Esophagus muscularis mucosa (tissue), 4 donors: ENCODE results near the gene TOMM20. TPM values are rescaled to one million over a fixed set of nuclear protein-coding genes. Genes with fewer than 3 reads are reported as not detected.

Source experiments
- DNase-seq: peaks from one replicate; pipeline ENCODE4 v3.0.0-alpha.2; 2017; ENCODE audit errors: extremely low spot score
- H3K27ac ChIP-seq, 4 donors: fragments of 200-600 bp; sonication (generic); replicated peaks in 1 of 4; 1 replicate in 3 of 4; 2 replicates in 1 of 4; pipeline ENCODE4 v1.5.1; 2016 to 2019; ENCODE audit warnings: mild to moderate bottlenecking in 1 of 4
- H3K27me3 ChIP-seq, 4 donors: fragments of 200-600 bp; sonication (generic); one replicate each; pipeline versions ENCODE4 v1.5.1 to v1.6.0; 2016 to 2019
- H3K36me3 ChIP-seq, 4 donors: fragments of 200-600 bp; sonication (generic); one replicate each; pipeline ENCODE4 v1.5.1; 2016 to 2019
- H3K4me1 ChIP-seq, 4 donors: fragments of 200-600 bp; sonication (generic); one replicate each; pipeline ENCODE4 v1.5.1; 2016 to 2019
- H3K4me3 ChIP-seq, 4 donors: fragments of 200-600 bp; sonication (generic); 1 replicate in 2 of 4; 2 replicates in 2 of 4; pipeline ENCODE4 v1.5.1; 2016 to 2019; ENCODE audit warnings: mild to moderate bottlenecking in 4 of 4, moderate library complexity in 1 of 4
- H3K9me3 ChIP-seq, 4 donors: fragments of 200-600 bp; sonication (generic); 1 replicate in 3 of 4; 2 replicates in 1 of 4; pipeline ENCODE4 v1.5.1; 2016 to 2019
- CTCF ChIP-seq, 3 experiments: fragments of 200-600 bp in 2 of 3; fragments of 450-650 bp in 1 of 3; sonication (generic) in 2 of 3; IDR thresholded peaks; one replicate each; pipeline ENCODE4 v1.5.1; 2017 to 2019; ENCODE audit warnings: antibody characterized with exemption in 3 of 3, mild to moderate bottlenecking in 2 of 3, moderate library complexity in 1 of 3
- EP300 ChIP-seq: sonication (generic); formaldehyde crosslinking; IDR thresholded peaks from one replicate; pipeline ENCODE4 v1.6.1; 2017; ENCODE audit warnings: antibody characterized with exemption
- POLR2A ChIP-seq: fragments of 450-650 bp; IDR thresholded peaks from one replicate; pipeline ENCODE4 v1.6.1; 2017; ENCODE audit warnings: antibody characterized with exemption, moderate library complexity, mild to moderate bottlenecking, low read depth
- POLR2AphosphoS5 ChIP-seq, 2 donors: sonication (generic); formaldehyde crosslinking; IDR thresholded peaks; one replicate each; pipeline ENCODE4 v1.6.1; 2017; ENCODE audit warnings: antibody characterized with exemption in 2 of 2
- WGBS: methylation state at CpG from one replicate; pipeline ENCODE4 v1.1.5; 2018; 5-methylcytosine and 5-hydroxymethylcytosine counted together
- intact Hi-C: fragments of 100-400 bp; cut with DNase I; formaldehyde crosslinking; loops from one replicate; pipeline ENCODE4 v1.15.1; 2023
- total RNA-seq, 4 donors: library from RNA; depleted of rRNA; stranded (reverse); fragments of >200 nt; gene quantifications; one replicate each; pipeline versions ENCODE4 v1.1.0 to v1.2.1, GENCODE V29; 2016

The TOMM20 gene
- total RNA-seq, 4 donors from 2014 or later = 59.7 to 94.3 (median 86.3) TPM

- TF ChIP-seq EP300 (no peak), POLR2A (no peak), POLR2AphosphoS5 (IDR thresholded peaks at IDR 0.05) (no peak), CTCF (IDR thresholded peaks at IDR 0.05) (no peak)
- peaks cover 0 to 8% (median 2%) of the 10 kb centered on the region in 4 donors for H3K4me1 ChIP-seq
- H3K27ac ChIP-seq = no peak overlapping the region
- intact Hi-C loops = no loop called here
- no peaks in the 10 kb centered on the region for H3K27me3 ChIP-seq
- DNase-seq = no peak
- no peak overlapping the region for H3K4me3 ChIP-seq
- H3K36me3 ChIP-seq = peaks cover 31 to 98% (median 88%) of the 10 kb centered on the region in 4 donors
- no peaks in the 10 kb centered on the region for H3K9me3 ChIP-seq
These were observed 23.6 kb upstream of the TOMM20 start for GRCh38 chr1:235152235-235152634.

GRCh38 chr1:235151033-235151432 lies 22.4 kb upstream of the TOMM20 start:
- WGBS = 90% methylated on average over 2 of the region's 2 CpGs
- no peaks in the 10 kb centered on the region for H3K4me1 ChIP-seq
- no peak overlapping the region for H3K4me3 ChIP-seq
- H3K27me3 ChIP-seq = no peaks in the 10 kb centered on the region
- intact Hi-C loops = no loop called here
- H3K27ac ChIP-seq = no peak overlapping the region
- no peaks in the 10 kb centered on the region for H3K9me3 ChIP-seq
- peaks cover 40 to 98% (median 88%) of the 10 kb centered on the region in 4 donors for H3K36me3 ChIP-seq
- TF ChIP-seq CTCF (IDR thresholded peaks at IDR 0.05) = no peak
- TF ChIP-seq EP300 = no peak
- TF ChIP-seq POLR2A = no peak
- TF ChIP-seq POLR2AphosphoS5 (IDR thresholded peaks at IDR 0.05) = no peak
- DNase-seq = no peak

- Histone ChIP-seq H3K27me3 (no peaks in the 10 kb centered on the region), H3K4me3 (no peak overlapping the region), H3K9me3 (no peaks in the 10 kb centered on the region), H3K4me1 (no peaks in the 10 kb centered on the region), H3K36me3 (peaks cover 46 to 99% (median 92%) of the 10 kb centered on the region in 4 donors), H3K27ac (no peak overlapping the region)
- WGBS = 94% methylated on average over 9 of the region's 9 CpGs
- no peak for TF ChIP-seq EP300
- no peak for TF ChIP-seq POLR2A
- TF ChIP-seq POLR2AphosphoS5 (IDR thresholded peaks at IDR 0.05) = no peak
- no peak for TF ChIP-seq CTCF (IDR thresholded peaks at IDR 0.05)
- intact Hi-C loops = no loop called here
- no peak for DNase-seq
These were observed 21.2 kb upstream of the TOMM20 start for GRCh38 chr1:235149824-235150223.

GRCh38 chr1:235147269-235147668 lies 18.6 kb upstream of the TOMM20 start:
- no peak overlapping the region for H3K27ac ChIP-seq
- peaks cover 61 to 99% (median 87%) of the 10 kb centered on the region in 4 donors for H3K36me3 ChIP-seq
- H3K9me3 ChIP-seq = no peaks in the 10 kb centered on the region
- TF ChIP-seq POLR2A (no peak), CTCF (IDR thresholded peaks at IDR 0.05) (no peak), EP300 (no peak), POLR2AphosphoS5 (IDR thresholded peaks at IDR 0.05) (no peak)
- no peak overlapping the region for H3K4me3 ChIP-seq
- H3K4me1 ChIP-seq = no peaks in the 10 kb centered on the region
- WGBS = 99% methylated on average over 4 of the region's 4 CpGs
- H3K27me3 ChIP-seq = no peaks in the 10 kb centered on the region
- intact Hi-C loops = no loop called here
- DNase-seq = no peak

- TF ChIP-seq POLR2AphosphoS5 (IDR thresholded peaks at IDR 0.05) = no peak
- no peak for TF ChIP-seq EP300
- TF ChIP-seq POLR2A = no peak
- no peak for TF ChIP-seq CTCF (IDR thresholded peaks at IDR 0.05)
- WGBS = 88% methylated on average over 6 of the region's 6 CpGs
- intact Hi-C loops = no loop called here
- DNase-seq = no peak
- no peaks in the 10 kb centered on the region for H3K9me3 ChIP-seq
- H3K4me1 ChIP-seq = no peaks in the 10 kb centered on the region
- peaks cover 50 to 99% (median 91%) of the 10 kb centered on the region in 4 donors for H3K36me3 ChIP-seq
- H3K4me3 ChIP-seq = no peak overlapping the region
- H3K27ac ChIP-seq = no peak overlapping the region
- H3K27me3 ChIP-seq = no peaks in the 10 kb centered on the region
These were observed 17.0 kb upstream of the TOMM20 start for GRCh38 chr1:235145639-235146038.
